ENCODE results near the gene FARP1.

- no peak for TF ChIP-seq CTCF (IDR thresholded peaks at IDR 0.05)
- TF ChIP-seq POLR2A (IDR thresholded peaks at IDR 0.05): no peak
- no peak for TF ChIP-seq POLR2AphosphoS5 (IDR thresholded peaks at IDR 0.05)
Observed at GRCh38 chr13:98155475-98156109, 12.7 kb downstream of the FARP1 start.
